ENCODE results near the gene YES1.

Gene YES1

DNA sequence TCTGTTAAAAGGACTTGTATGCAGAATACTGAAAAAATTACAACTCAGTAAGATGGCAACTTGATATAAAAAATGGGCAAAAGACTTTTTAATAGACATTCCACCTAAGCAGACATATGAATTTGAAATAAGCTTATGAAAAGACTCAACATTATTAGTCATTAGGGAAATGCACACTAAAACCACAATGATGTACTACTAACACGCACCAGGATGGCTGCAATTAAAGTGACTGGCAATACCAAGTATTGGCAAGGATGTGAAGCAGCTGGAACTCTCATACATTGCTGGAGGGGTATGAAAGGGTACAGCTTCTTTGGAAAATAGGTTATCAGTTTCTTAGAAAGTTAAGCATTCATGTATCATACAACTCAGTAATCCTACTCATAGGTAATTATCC lies 96.4 kb downstream of the YES1 start:
- no peak overlapping the region for H4K91ac ChIP-seq (ENCODE audit: low read depth, low read length, poor library complexity)
- no peak overlapping the region for H3K4me2 ChIP-seq (ENCODE audit: insufficient read depth, low read length, poor library complexity, severe bottlenecking)
- H3K9me3 ChIP-seq (replicated peaks in 1 of 2; ENCODE audit: control insufficient read depth in 2 of 2, insufficient read depth in 1 of 2, low read depth in 1 of 2, low read length in 2 of 2) = peaks cover 2 to 10% of the 10 kb centered on the region in 2 donors
- peaks cover 0 to 3% (median 0%) of the 10 kb centered on the region in 3 experiments for H3K27me3 ChIP-seq (ENCODE audit: control insufficient read depth in 3 of 3, insufficient read depth in 3 of 3, low read depth in 1 of 3, low read length in 3 of 3)
- no peaks in the 10 kb centered on the region for H3K79me1 ChIP-seq (ENCODE audit: low read depth, low read length)
- no peak overlapping the region for H2AFZ ChIP-seq (ENCODE audit: low read length)
- no peak overlapping the region for H2BK15ac ChIP-seq (ENCODE audit: low read length)
- H3K36me3 ChIP-seq (replicated peaks in 1 of 2; ENCODE audit: control insufficient read depth in 2 of 2, insufficient read depth in 2 of 2, low read length in 2 of 2) = peaks cover 0 to 2% of the 10 kb centered on the region in 2 donors
- no peak overlapping the region for H3K9ac ChIP-seq (ENCODE audit: low read depth, low read length, poor library complexity)
- no peak overlapping the region for H4K8ac ChIP-seq (ENCODE audit: low read depth, low read length)
- H3K18ac ChIP-seq (ENCODE audit: low read length) = no peak overlapping the region
- H3K27ac ChIP-seq (replicated peaks; ENCODE audit: low read length) = no peak overlapping the region
- no peak overlapping the region for H3K23ac ChIP-seq (ENCODE audit: low read depth, low read length, poor library complexity)
- H2BK5ac ChIP-seq (ENCODE audit: low read length) = no peak overlapping the region
- H3K4ac ChIP-seq (ENCODE audit: low read length) = no peak overlapping the region
- H2AK5ac ChIP-seq (ENCODE audit: low read depth, low read length) = no peak overlapping the region
- H3K4me3 ChIP-seq (ENCODE audit: low read length in 2 of 2) = no peak overlapping the region
- WGBS, 2 donors (ENCODE audit: extremely low coverage in 2 of 2, insufficient read length in 2 of 2, insufficient replicate concordance in 1 of 2) = no CpG with 5 or more reads among the region's 1 CpG
- no peak for DNase-seq (ENCODE audit: low spot score)
- no peak overlapping the region for H2BK12ac ChIP-seq (ENCODE audit: low read length)
- H3K4me1 ChIP-seq (ENCODE audit: control insufficient read depth in 2 of 2, insufficient read depth in 1 of 2, low read depth in 1 of 2, low read length in 2 of 2) = peaks cover 0 to 3% of the 10 kb centered on the region in 2 donors
- H3K14ac ChIP-seq (ENCODE audit: low read length) = no peak overlapping the region
- H2BK120ac ChIP-seq (ENCODE audit: low read depth, low read length) = no peak overlapping the region

DNA sequence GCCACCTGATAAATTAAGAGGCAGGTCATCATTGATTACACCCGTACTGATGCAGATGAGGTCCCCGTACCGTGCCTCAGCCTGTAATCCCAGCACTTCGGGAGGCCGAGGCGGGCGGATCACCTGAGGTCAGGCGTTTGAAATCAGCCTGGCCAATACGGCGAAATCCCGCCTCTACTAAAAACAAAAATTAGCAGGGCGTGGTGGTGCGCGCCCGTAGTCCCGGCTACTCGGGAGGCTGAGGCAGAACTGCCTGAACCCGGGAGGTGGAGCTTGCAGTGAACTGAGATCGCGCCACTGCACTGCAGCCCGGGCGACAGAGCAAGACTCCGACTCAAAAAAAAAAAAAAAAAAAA lies 98.9 kb downstream of the YES1 start:
- no CpG with 5 or more reads among the region's 23 CpGs for WGBS, 2 donors (ENCODE audit: extremely low coverage in 2 of 2, insufficient read length in 2 of 2, insufficient replicate concordance in 1 of 2)
- Histone ChIP-seq H3K27me3 (ENCODE audit: control insufficient read depth in 3 of 3, insufficient read depth in 3 of 3, low read depth in 1 of 3, low read length in 3 of 3) (peaks cover 0 to 3% (median 0%) of the 10 kb centered on the region in 3 experiments), H2AFZ (ENCODE audit: low read length) (no peak overlapping the region), H3K23ac (ENCODE audit: low read depth, low read length, poor library complexity) (no peak overlapping the region), H3K4me2 (ENCODE audit: insufficient read depth, low read length, poor library complexity, severe bottlenecking) (no peak overlapping the region), H4K91ac (ENCODE audit: low read depth, low read length, poor library complexity) (no peak overlapping the region), H2AK5ac (ENCODE audit: low read depth, low read length) (peak overlapping the region; percentile 25), H2BK12ac (ENCODE audit: low read length) (no peak overlapping the region), H4K8ac (ENCODE audit: low read depth, low read length) (peak overlapping the region; percentile 86), H3K14ac (ENCODE audit: low read length) (no peak overlapping the region), H2BK15ac (ENCODE audit: low read length) (no peak overlapping the region), H3K18ac (ENCODE audit: low read length) (no peak overlapping the region), H3K4me1 (ENCODE audit: control insufficient read depth in 2 of 2, insufficient read depth in 1 of 2, low read depth in 1 of 2, low read length in 2 of 2) (peaks cover 0 to 3% of the 10 kb centered on the region in 2 donors), H3K79me1 (ENCODE audit: low read depth, low read length) (no peaks in the 10 kb centered on the region), H3K36me3 (replicated peaks in 1 of 2; ENCODE audit: control insufficient read depth in 2 of 2, insufficient read depth in 2 of 2, low read length in 2 of 2) (no peaks in the 10 kb centered on the region), H3K4me3 (ENCODE audit: low read length in 2 of 2) (no peak overlapping the region), H2BK120ac (ENCODE audit: low read depth, low read length) (no peak overlapping the region), H2BK5ac (ENCODE audit: low read length) (peak overlapping the region; percentile 11), H3K4ac (ENCODE audit: low read length) (no peak overlapping the region), H3K27ac (replicated peaks; ENCODE audit: low read length) (no peak overlapping the region), H3K9me3 (replicated peaks in 1 of 2; ENCODE audit: control insufficient read depth in 2 of 2, insufficient read depth in 1 of 2, low read depth in 1 of 2, low read length in 2 of 2) (peaks cover 2 to 10% of the 10 kb centered on the region in 2 donors), H3K9ac (ENCODE audit: low read depth, low read length, poor library complexity) (no peak overlapping the region)
- DNase-seq (ENCODE audit: low spot score) = no peak

- Histone ChIP-seq H3K4me3 (ENCODE audit: low read length in 2 of 2) (peak within 1 kb of the TSS; percentile 48 to 84), H2AFZ (ENCODE audit: low read length) (peak within 1 kb of the TSS; percentile 92), H3K9me3 (replicated peaks in 1 of 2; ENCODE audit: control insufficient read depth in 2 of 2, insufficient read depth in 1 of 2, low read depth in 1 of 2, low read length in 2 of 2) (peaks cover 2 to 10% of the 10 kb centered on the region in 2 donors), H2BK15ac (ENCODE audit: low read length) (no peak within 1 kb of the TSS), H4K8ac (ENCODE audit: low read depth, low read length) (peak within 1 kb of the TSS; percentile 86), H3K23ac (ENCODE audit: low read depth, low read length, poor library complexity) (peak within 1 kb of the TSS; percentile 75), H3K14ac (ENCODE audit: low read length) (peak within 1 kb of the TSS; percentile 21), H3K36me3 (replicated peaks in 1 of 2; ENCODE audit: control insufficient read depth in 2 of 2, insufficient read depth in 2 of 2, low read length in 2 of 2) (no peaks in the 10 kb centered on the region), H2AK5ac (ENCODE audit: low read depth, low read length) (peak within 1 kb of the TSS; percentile 25), H2BK12ac (ENCODE audit: low read length) (no peak within 1 kb of the TSS), H2BK5ac (ENCODE audit: low read length) (peak within 1 kb of the TSS; percentile 11), H3K18ac (ENCODE audit: low read length) (peak within 1 kb of the TSS; percentile 89), H3K27me3 (ENCODE audit: control insufficient read depth in 3 of 3, insufficient read depth in 3 of 3, low read depth in 1 of 3, low read length in 3 of 3) (peaks cover 0 to 3% (median 0%) of the 10 kb centered on the region in 3 experiments), H2BK120ac (ENCODE audit: low read depth, low read length) (no peak within 1 kb of the TSS), H3K27ac (replicated peaks; ENCODE audit: low read length) (no peak within 1 kb of the TSS), H3K4me1 (ENCODE audit: control insufficient read depth in 2 of 2, insufficient read depth in 1 of 2, low read depth in 1 of 2, low read length in 2 of 2) (peaks cover 0 to 3% of the 10 kb centered on the region in 2 donors), H3K4ac (ENCODE audit: low read length) (no peak within 1 kb of the TSS), H3K9ac (ENCODE audit: low read depth, low read length, poor library complexity) (peak within 1 kb of the TSS; percentile 83), H3K4me2 (ENCODE audit: insufficient read depth, low read length, poor library complexity, severe bottlenecking) (peak within 1 kb of the TSS; percentile 85), H3K79me1 (ENCODE audit: low read depth, low read length) (no peaks in the 10 kb centered on the region), H4K91ac (ENCODE audit: low read depth, low read length, poor library complexity) (no peak within 1 kb of the TSS)
- no CpG with 5 or more reads among the region's 91 CpGs for WGBS, 2 donors (ENCODE audit: extremely low coverage in 2 of 2, insufficient read length in 2 of 2, insufficient replicate concordance in 1 of 2)
- DNase-seq (ENCODE audit: low spot score) = peak; percentile 65
These were observed 99.5 kb downstream of the YES1 start, which contains the start of gene ENOSF1 for GRCh38 chr18:712401-713134. Gene ENOSF1 (minus strand): TSS chr18:712630. CDS start chr18:712587, 43 bp downstream.

- H2BK15ac ChIP-seq (ENCODE audit: low read length) = no peak overlapping the region
- no peak overlapping the region for H2BK120ac ChIP-seq (ENCODE audit: low read depth, low read length)
- no peak overlapping the region for H2AK5ac ChIP-seq (ENCODE audit: low read depth, low read length)
- H3K36me3 ChIP-seq (replicated peaks in 1 of 2; ENCODE audit: control insufficient read depth in 2 of 2, insufficient read depth in 2 of 2, low read length in 2 of 2) = no peaks in the 10 kb centered on the region
- peak overlapping the region; percentile 49 for H3K23ac ChIP-seq (ENCODE audit: low read depth, low read length, poor library complexity)
- H3K4me1 ChIP-seq (ENCODE audit: control insufficient read depth in 2 of 2, insufficient read depth in 1 of 2, low read depth in 1 of 2, low read length in 2 of 2) = peaks cover 0 to 3% of the 10 kb centered on the region in 2 donors
- H3K14ac ChIP-seq (ENCODE audit: low read length) = peak overlapping the region; percentile 21
- no peak overlapping the region for H4K8ac ChIP-seq (ENCODE audit: low read depth, low read length)
- no peak overlapping the region for H4K91ac ChIP-seq (ENCODE audit: low read depth, low read length, poor library complexity)
- peaks cover 2 to 10% of the 10 kb centered on the region in 2 donors for H3K9me3 ChIP-seq (replicated peaks in 1 of 2; ENCODE audit: control insufficient read depth in 2 of 2, insufficient read depth in 1 of 2, low read depth in 1 of 2, low read length in 2 of 2)
- no peaks in the 10 kb centered on the region for H3K79me1 ChIP-seq (ENCODE audit: low read depth, low read length)
- H2BK5ac ChIP-seq (ENCODE audit: low read length) = no peak overlapping the region
- peak; percentile 24 for DNase-seq (ENCODE audit: low spot score)
- no peak overlapping the region for H3K4ac ChIP-seq (ENCODE audit: low read length)
- no peak overlapping the region for H2BK12ac ChIP-seq (ENCODE audit: low read length)
- no CpG with 5 or more reads among the region's 42 CpGs for WGBS, 2 donors (ENCODE audit: extremely low coverage in 2 of 2, insufficient read length in 2 of 2, insufficient replicate concordance in 1 of 2)
- H3K27me3 ChIP-seq (ENCODE audit: control insufficient read depth in 3 of 3, insufficient read depth in 3 of 3, low read depth in 1 of 3, low read length in 3 of 3) = peaks cover 0 to 3% (median 0%) of the 10 kb centered on the region in 3 experiments
- H3K4me2 ChIP-seq (ENCODE audit: insufficient read depth, low read length, poor library complexity, severe bottlenecking) = peak overlapping the region; percentile 85
- no peak overlapping the region for H3K27ac ChIP-seq (replicated peaks; ENCODE audit: low read length)
- H3K18ac ChIP-seq (ENCODE audit: low read length) = peak overlapping the region; percentile 88
- peak overlapping the region; percentile 83 for H3K9ac ChIP-seq (ENCODE audit: low read depth, low read length, poor library complexity)
- peak overlapping the region; percentile 48 to 84 for H3K4me3 ChIP-seq (ENCODE audit: low read length in 2 of 2)
- peak overlapping the region; percentile 92 for H2AFZ ChIP-seq (ENCODE audit: low read length)
These were observed 100.2 kb downstream of the YES1 start for GRCh38 chr18:711657-712400.

All from neuronal stem cell (in vitro differentiated cells).